ENCODE data around the gene BTBD19.
A peak's percentile ranks its signal among the peaks of the same experiment; 100 is the strongest.
"Not testable (repeated sequence)": the region's sequence is repeated elsewhere in the genome, so short reads cannot be mapped to it uniquely, and the experiment has no call there.

DNA sequence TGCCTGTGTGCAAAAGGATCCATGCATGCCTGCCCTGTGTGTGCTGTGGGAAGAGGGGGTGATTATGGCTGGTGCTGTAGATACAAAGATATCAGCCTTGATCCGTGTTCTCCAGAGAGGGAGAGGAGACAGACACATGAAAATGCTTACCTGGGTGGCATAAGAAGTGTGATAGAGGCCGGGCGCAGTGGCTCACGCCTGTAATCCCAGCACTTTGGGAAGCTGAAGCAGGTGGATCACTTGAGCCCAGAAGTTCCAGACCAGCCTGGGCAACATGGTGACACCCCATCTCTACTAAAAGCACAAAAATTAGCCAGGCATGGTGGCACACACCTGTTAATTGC is 2.4 kb downstream of the BTBD19 start:
- TF ChIP-seq EP300 (IDR thresholded peaks at IDR 0.05); CBX2 (IDR thresholded peaks at IDR 0.05; ENCODE audit: borderline replicate concordance, low read depth); HDAC2 (IDR thresholded peaks at IDR 0.05); SMC3 (IDR thresholded peaks at IDR 0.05); TFCP2L1 (CRISPR knock-in tag; IDR thresholded peaks at IDR 0.05): not testable (repeated sequence)
- TF ChIP-seq, protein P1, sequence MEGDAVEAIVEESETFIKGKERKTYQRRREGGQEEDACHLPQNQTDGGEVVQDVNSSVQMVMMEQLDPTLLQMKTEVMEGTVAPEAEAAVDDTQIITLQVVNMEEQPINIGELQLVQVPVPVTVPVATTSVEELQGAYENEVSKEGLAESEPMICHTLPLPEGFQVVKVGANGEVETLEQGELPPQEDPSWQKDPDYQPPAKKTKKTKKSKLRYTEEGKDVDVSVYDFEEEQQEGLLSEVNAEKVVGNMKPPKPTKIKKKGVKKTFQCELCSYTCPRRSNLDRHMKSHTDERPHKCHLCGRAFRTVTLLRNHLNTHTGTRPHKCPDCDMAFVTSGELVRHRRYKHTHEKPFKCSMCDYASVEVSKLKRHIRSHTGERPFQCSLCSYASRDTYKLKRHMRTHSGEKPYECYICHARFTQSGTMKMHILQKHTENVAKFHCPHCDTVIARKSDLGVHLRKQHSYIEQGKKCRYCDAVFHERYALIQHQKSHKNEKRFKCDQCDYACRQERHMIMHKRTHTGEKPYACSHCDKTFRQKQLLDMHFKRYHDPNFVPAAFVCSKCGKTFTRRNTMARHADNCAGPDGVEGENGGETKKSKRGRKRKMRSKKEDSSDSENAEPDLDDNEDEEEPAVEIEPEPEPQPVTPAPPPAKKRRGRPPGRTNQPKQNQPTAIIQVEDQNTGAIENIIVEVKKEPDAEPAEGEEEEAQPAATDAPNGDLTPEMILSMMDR (IDR thresholded peaks at IDR 0.05), result not testable (repeated sequence)
- TF ChIP-seq, protein P2, sequence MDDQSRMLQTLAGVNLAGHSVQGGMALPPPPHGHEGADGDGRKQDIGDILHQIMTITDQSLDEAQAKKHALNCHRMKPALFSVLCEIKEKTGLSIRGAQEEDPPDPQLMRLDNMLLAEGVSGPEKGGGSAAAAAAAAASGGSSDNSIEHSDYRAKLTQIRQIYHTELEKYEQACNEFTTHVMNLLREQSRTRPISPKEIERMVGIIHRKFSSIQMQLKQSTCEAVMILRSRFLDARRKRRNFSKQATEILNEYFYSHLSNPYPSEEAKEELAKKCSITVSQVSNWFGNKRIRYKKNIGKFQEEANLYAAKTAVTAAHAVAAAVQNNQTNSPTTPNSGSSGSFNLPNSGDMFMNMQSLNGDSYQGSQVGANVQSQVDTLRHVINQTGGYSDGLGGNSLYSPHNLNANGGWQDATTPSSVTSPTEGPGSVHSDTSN (IDR thresholded peaks at IDR 0.05), result not testable (repeated sequence)
- TF ChIP-seq, protein P3, sequence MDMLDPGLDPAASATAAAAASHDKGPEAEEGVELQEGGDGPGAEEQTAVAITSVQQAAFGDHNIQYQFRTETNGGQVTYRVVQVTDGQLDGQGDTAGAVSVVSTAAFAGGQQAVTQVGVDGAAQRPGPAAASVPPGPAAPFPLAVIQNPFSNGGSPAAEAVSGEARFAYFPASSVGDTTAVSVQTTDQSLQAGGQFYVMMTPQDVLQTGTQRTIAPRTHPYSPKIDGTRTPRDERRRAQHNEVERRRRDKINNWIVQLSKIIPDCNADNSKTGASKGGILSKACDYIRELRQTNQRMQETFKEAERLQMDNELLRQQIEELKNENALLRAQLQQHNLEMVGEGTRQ (IDR thresholded peaks at IDR 0.05), result not testable (repeated sequence)
- TF ChIP-seq, protein P4, sequence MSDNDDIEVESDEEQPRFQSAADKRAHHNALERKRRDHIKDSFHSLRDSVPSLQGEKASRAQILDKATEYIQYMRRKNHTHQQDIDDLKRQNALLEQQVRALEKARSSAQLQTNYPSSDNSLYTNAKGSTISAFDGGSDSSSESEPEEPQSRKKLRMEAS (IDR thresholded peaks at IDR 0.05), result not testable (repeated sequence)
- TF ChIP-seq, protein P5, sequence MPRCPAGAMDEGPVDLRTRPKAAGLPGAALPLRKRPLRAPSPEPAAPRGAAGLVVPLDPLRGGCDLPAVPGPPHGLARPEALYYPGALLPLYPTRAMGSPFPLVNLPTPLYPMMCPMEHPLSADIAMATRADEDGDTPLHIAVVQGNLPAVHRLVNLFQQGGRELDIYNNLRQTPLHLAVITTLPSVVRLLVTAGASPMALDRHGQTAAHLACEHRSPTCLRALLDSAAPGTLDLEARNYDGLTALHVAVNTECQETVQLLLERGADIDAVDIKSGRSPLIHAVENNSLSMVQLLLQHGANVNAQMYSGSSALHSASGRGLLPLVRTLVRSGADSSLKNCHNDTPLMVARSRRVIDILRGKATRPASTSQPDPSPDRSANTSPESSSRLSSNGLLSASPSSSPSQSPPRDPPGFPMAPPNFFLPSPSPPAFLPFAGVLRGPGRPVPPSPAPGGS (IDR thresholded peaks at IDR 0.05), result not testable (repeated sequence)
- TF ChIP-seq, protein P6, sequence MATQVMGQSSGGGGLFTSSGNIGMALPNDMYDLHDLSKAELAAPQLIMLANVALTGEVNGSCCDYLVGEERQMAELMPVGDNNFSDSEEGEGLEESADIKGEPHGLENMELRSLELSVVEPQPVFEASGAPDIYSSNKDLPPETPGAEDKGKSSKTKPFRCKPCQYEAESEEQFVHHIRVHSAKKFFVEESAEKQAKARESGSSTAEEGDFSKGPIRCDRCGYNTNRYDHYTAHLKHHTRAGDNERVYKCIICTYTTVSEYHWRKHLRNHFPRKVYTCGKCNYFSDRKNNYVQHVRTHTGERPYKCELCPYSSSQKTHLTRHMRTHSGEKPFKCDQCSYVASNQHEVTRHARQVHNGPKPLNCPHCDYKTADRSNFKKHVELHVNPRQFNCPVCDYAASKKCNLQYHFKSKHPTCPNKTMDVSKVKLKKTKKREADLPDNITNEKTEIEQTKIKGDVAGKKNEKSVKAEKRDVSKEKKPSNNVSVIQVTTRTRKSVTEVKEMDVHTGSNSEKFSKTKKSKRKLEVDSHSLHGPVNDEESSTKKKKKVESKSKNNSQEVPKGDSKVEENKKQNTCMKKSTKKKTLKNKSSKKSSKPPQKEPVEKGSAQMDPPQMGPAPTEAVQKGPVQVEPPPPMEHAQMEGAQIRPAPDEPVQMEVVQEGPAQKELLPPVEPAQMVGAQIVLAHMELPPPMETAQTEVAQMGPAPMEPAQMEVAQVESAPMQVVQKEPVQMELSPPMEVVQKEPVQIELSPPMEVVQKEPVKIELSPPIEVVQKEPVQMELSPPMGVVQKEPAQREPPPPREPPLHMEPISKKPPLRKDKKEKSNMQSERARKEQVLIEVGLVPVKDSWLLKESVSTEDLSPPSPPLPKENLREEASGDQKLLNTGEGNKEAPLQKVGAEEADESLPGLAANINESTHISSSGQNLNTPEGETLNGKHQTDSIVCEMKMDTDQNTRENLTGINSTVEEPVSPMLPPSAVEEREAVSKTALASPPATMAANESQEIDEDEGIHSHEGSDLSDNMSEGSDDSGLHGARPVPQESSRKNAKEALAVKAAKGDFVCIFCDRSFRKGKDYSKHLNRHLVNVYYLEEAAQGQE (IDR thresholded peaks at IDR 0.05), result not testable (repeated sequence)
- 0 out of 2 replicates have a peak, but pooled peaks have one; percentile 38 for TF ChIP-seq POLR2AphosphoS2 (conservative IDR thresholded peaks at IDR 0.05; ENCODE audit: low read length)
